ENCODE results near the gene SYNPR. TPM values are rescaled to one million over a fixed set of nuclear protein-coding genes. Genes with fewer than 3 reads are reported as not detected.

Gene SYNPR
- polyA plus RNA-seq, 1 donor from 2014 or later, result 2.0 TPM

- H3K9me3 ChIP-seq (ENCODE audit: low read length), result no peaks in the 10 kb centered on the region
- no peak overlapping the region for H2AFZ ChIP-seq (ENCODE audit: low read depth, low read length)
- H3K79me2 ChIP-seq (replicated peaks; ENCODE audit: insufficient read depth, low read length), result no peaks in the 10 kb centered on the region
- no peaks in the 10 kb centered on the region for H3F3A ChIP-seq (ENCODE audit: insufficient read depth, low read length, poor library complexity, severe bottlenecking)
- no peak overlapping the region for H3K4me2 ChIP-seq (ENCODE audit: low read length)
- no peak overlapping the region for H3K9ac ChIP-seq (ENCODE audit: low read length)
- no peaks in the 10 kb centered on the region for H4K20me1 ChIP-seq (ENCODE audit: insufficient read depth)
- H3K36me3 ChIP-seq (ENCODE audit: insufficient read depth, low read length), result no peaks in the 10 kb centered on the region
- H3K27me3 ChIP-seq (ENCODE audit: insufficient read depth, low read depth, low read length), result no peaks in the 10 kb centered on the region
- no peak overlapping the region for H3K27ac ChIP-seq (ENCODE audit: low read length)
- H3K9me2 ChIP-seq (ENCODE audit: insufficient read depth, low read length), result no peaks in the 10 kb centered on the region
- TF ChIP-seq EZH2 (IDR thresholded peaks at IDR 0.05; ENCODE audit: borderline replicate concordance, insufficient read depth, low read length, poor library complexity, severe bottlenecking) (no peak), CTCF (IDR thresholded peaks at IDR 0.05; ENCODE audit: poor library complexity, severe bottlenecking) (no peak), TAF1 (IDR thresholded peaks at IDR 0.05; ENCODE audit: low read depth) (no peak), SMC3 (conservative IDR thresholded peaks at IDR 0.05; ENCODE audit: poor library complexity) (no peak), POLR2AphosphoS5 (IDR thresholded peaks at IDR 0.05) (no peak), EP300 (conservative IDR thresholded peaks at IDR 0.05; ENCODE audit: poor library complexity, severe bottlenecking) (no peak), MXI1 (conservative IDR thresholded peaks at IDR 0.05; ENCODE audit: poor library complexity, severe bottlenecking) (no peak), RAD21 (conservative IDR thresholded peaks at IDR 0.05) (no peak), REST (IDR thresholded peaks at IDR 0.05; ENCODE audit: borderline replicate concordance) (no peak)
- H3K4me3 ChIP-seq (ENCODE audit: low read length), result no peak overlapping the region
Observed at GRCh38 chr3:63242124-63242523, 36.0 kb upstream of the SYNPR start.

GRCh38 chr3:63244486-63244885 is 33.6 kb upstream of the SYNPR start:
- H3K9me2 ChIP-seq (ENCODE audit: insufficient read depth, low read length), result no peaks in the 10 kb centered on the region
- H3K27ac ChIP-seq (ENCODE audit: low read length), result no peak overlapping the region
- TF ChIP-seq EZH2 (IDR thresholded peaks at IDR 0.05; ENCODE audit: borderline replicate concordance, insufficient read depth, low read length, poor library complexity, severe bottlenecking), result no peak
- no peak for TF ChIP-seq POLR2AphosphoS5 (IDR thresholded peaks at IDR 0.05)
- no peak for TF ChIP-seq EP300 (conservative IDR thresholded peaks at IDR 0.05; ENCODE audit: poor library complexity, severe bottlenecking)
- no peak for TF ChIP-seq CTCF (IDR thresholded peaks at IDR 0.05; ENCODE audit: poor library complexity, severe bottlenecking)
- TF ChIP-seq TAF1 (IDR thresholded peaks at IDR 0.05; ENCODE audit: low read depth), result no peak
- no peak for TF ChIP-seq REST (IDR thresholded peaks at IDR 0.05; ENCODE audit: borderline replicate concordance)
- TF ChIP-seq MXI1 (conservative IDR thresholded peaks at IDR 0.05; ENCODE audit: poor library complexity, severe bottlenecking), result no peak
- no peak for TF ChIP-seq RAD21 (conservative IDR thresholded peaks at IDR 0.05)
- no peak for TF ChIP-seq SMC3 (conservative IDR thresholded peaks at IDR 0.05; ENCODE audit: poor library complexity)
- no peak overlapping the region for H3K9ac ChIP-seq (ENCODE audit: low read length)
- no peak overlapping the region for H3K4me3 ChIP-seq (ENCODE audit: low read length)
- H3K9me3 ChIP-seq (ENCODE audit: low read length), result no peaks in the 10 kb centered on the region
- H3K36me3 ChIP-seq (ENCODE audit: insufficient read depth, low read length), result no peaks in the 10 kb centered on the region
- no peak overlapping the region for H2AFZ ChIP-seq (ENCODE audit: low read depth, low read length)
- H3K27me3 ChIP-seq (ENCODE audit: insufficient read depth, low read depth, low read length), result no peaks in the 10 kb centered on the region
- H3K4me2 ChIP-seq (ENCODE audit: low read length), result no peak overlapping the region
- no peaks in the 10 kb centered on the region for H3K79me2 ChIP-seq (replicated peaks; ENCODE audit: insufficient read depth, low read length)
- H4K20me1 ChIP-seq (ENCODE audit: insufficient read depth), result no peaks in the 10 kb centered on the region
- no peaks in the 10 kb centered on the region for H3F3A ChIP-seq (ENCODE audit: insufficient read depth, low read length, poor library complexity, severe bottlenecking)
